AG04450 (cell line): ENCODE measurements around the gene KCNIP4. TPM values are rescaled to one million over a fixed set of nuclear protein-coding genes. Genes with fewer than 3 reads are reported as not detected.

Experiments
- CTCF ChIA-PET: fragments of 300-600, 350-600 bp; formaldehyde crosslinking; extraction: SDS; loops from one replicate; lab custom pipeline; 2022; ENCODE audit warnings: antibody characterized with exemption, inconsistent platforms; lab: Charles Lee
- POLR2A ChIA-PET: fragments of 350-600 bp; formaldehyde crosslinking; extraction: SDS; loops from one replicate; lab custom pipeline; 2021; ENCODE audit warnings: antibody characterized with exemption, inconsistent platforms; lab: Yijun Ruan, JAX
- DNase-seq: peaks from one replicate; pipeline ENCODE4 v3.0.0-alpha.2; 2011; ENCODE audit warnings: low read depth, low spot score
- H3K27ac ChIP-seq: one replicate; pipeline ENCODE4 v1.5.1; 2012; ENCODE audit warnings: low read depth, low read length, control low read depth
- H3K27me3 ChIP-seq: one replicate; pipeline ENCODE4 v1.6.0; 2012; ENCODE audit warnings: low read length; ENCODE audit not compliant: control insufficient read depth, insufficient read depth
- H3K4me3 ChIP-seq: 2 replicates; pipeline ENCODE4 v1.5.1; 2011; ENCODE audit warnings: mild to moderate bottlenecking, low read depth, low read length, control low read depth
- H3K9me3 ChIP-seq: 2 replicates; pipeline ENCODE4 v1.5.1; 2012; ENCODE audit warnings: low read length; ENCODE audit not compliant: control insufficient read depth, insufficient read depth
- CTCF ChIP-seq: IDR thresholded peaks from 2 replicates; pipeline ENCODE4 v1.5.1; 2011; ENCODE audit warnings: low read depth, low read length, control low read depth, inconsistent platforms
- polyA plus RNA-seq: library from polyadenylated mRNA; depleted of rRNA; stranded (reverse); fragments of >200 nt; gene quantifications from 2 replicates; pipeline ENCODE4 v1.2.3, GENCODE V29; 2011

Gene KCNIP4
- polyA plus RNA-seq, 1 experiment = not detected

- no peak for TF ChIP-seq CTCF
- ChIA-PET POLR2A (interaction anchor here (0.8 kb wide), 1 partner anchor 37 kb away, joined by 3 read pairs; no protein-coding TSS in a partner anchor), CTCF (no interaction called here)
- Histone ChIP-seq H3K9me3 (no peaks in the 10 kb centered on the region), H3K4me3 (no peak overlapping the region), H3K27me3 (no peaks in the 10 kb centered on the region), H3K27ac (no peak overlapping the region)
- DNase-seq = no peak
Observed at GRCh38 chr4:21757248-21757647, 191.3 kb downstream of the KCNIP4 start.

- ChIA-PET CTCF (interaction anchor here (0.6 to 1.9 kb wide), 6 partner anchors 12 to 980 kb away, joined by 3 to 5 read pairs (median 4); no protein-coding TSS in a partner anchor), POLR2A (no interaction called here)
- H3K27me3 ChIP-seq = no peaks in the 10 kb centered on the region
- no peak for TF ChIP-seq CTCF
- no peak for DNase-seq
- no peaks in the 10 kb centered on the region for H3K9me3 ChIP-seq
- no peak overlapping the region for H3K27ac ChIP-seq
- H3K4me3 ChIP-seq = no peak overlapping the region
Observed at GRCh38 chr4:21753084-21753760, 195.3 kb downstream of the KCNIP4 start.

- Histone ChIP-seq H3K4me3 (no peak overlapping the region), H3K27ac (no peak overlapping the region), H3K9me3 (no peaks in the 10 kb centered on the region), H3K27me3 (no peaks in the 10 kb centered on the region)
- CTCF ChIA-PET = interaction anchor here (0.6 to 1.9 kb wide), 5 partner anchors 13 to 980 kb away, joined by 3 to 5 read pairs (median 3); no protein-coding TSS in a partner anchor
- POLR2A ChIA-PET = no interaction called here
- DNase-seq = no peak
- no peak for TF ChIP-seq CTCF
Observed at GRCh38 chr4:21752616-21753015, 196.0 kb downstream of the KCNIP4 start.

- no peaks in the 10 kb centered on the region for H3K27me3 ChIP-seq
- no peak for DNase-seq
Observed at GRCh38 chr4:21749924-21750323, 198.6 kb downstream of the KCNIP4 start.

More at GRCh38 chr4:21749924-21750323, 198.6 kb downstream of the KCNIP4 start:
- Histone ChIP-seq H3K27ac (no peak overlapping the region), H3K9me3 (no peaks in the 10 kb centered on the region), H3K4me3 (no peak overlapping the region)
- POLR2A ChIA-PET = no interaction called here
- CTCF ChIA-PET = interaction anchor here (1.4 kb wide), 1 partner anchor 18 kb away, joined by 3 read pairs; no protein-coding TSS in a partner anchor
- no peak for TF ChIP-seq CTCF
